ENCODE data around the gene ACVR1. TPM values are rescaled to one million over a fixed set of nuclear protein-coding genes. Genes with fewer than 3 reads are reported as not detected.

ACVR1 gene
- total and polyA plus RNA-seq, 9 of the 15 experiments (the other 6 are each of a cell fraction or from before 2014, with no cell fraction given) = 3.8 to 14.3 (median 6.9) TPM

DNA sequence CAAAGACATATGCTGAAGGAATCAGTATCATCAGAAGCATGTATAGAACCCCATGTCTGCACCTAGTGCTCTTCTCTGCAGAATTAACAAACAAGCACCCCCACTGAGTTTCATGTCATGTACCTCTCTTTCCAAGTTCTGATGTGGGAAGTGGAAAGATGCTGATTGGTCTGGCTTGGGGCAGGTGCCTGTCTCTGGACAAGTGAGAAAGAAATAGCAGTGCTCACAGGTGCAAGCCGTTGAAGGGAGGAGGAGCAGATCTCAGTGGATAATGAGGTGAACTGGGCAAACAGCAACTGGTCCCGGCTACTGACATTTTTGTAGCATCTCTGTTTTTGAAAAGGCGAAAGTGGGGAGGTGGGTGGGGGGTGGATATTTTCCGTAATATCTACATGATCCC, 17.5 kb upstream of the ACVR1 start:
- Histone ChIP-seq H3K9me1 (ENCODE audit: control insufficient read depth, insufficient read depth, low read length) (no peaks in the 10 kb centered on the region), H2AFZ (ENCODE audit: low read depth, low read length) (no peak overlapping the region), H3K27ac (ENCODE audit: extremely low read depth, low read depth, low read length) (no peak overlapping the region), H3K4me3 (no peak overlapping the region), H3K4me2 (ENCODE audit: insufficient read depth, low read length) (no peak overlapping the region), H3K79me2 (ENCODE audit: control insufficient read depth, insufficient read depth, low read length) (no peaks in the 10 kb centered on the region), H3K9ac (ENCODE audit: insufficient read depth in 1 of 2, low read depth in 2 of 2, low read length in 2 of 2) (no peak overlapping the region), H3K27me3 (ENCODE audit: control insufficient read depth in 2 of 2, insufficient read depth in 2 of 2, low read length in 2 of 2) (no peaks in the 10 kb centered on the region), H3K9me3 (replicated peaks; ENCODE audit: control insufficient read depth, insufficient read depth, low read depth, low read length) (no peaks in the 10 kb centered on the region), H4K20me1 (replicated peaks; ENCODE audit: control insufficient read depth, insufficient read depth, low read length) (no peaks in the 10 kb centered on the region), H3K36me3 (ENCODE audit: control insufficient read depth, insufficient read depth, low read length) (no peaks in the 10 kb centered on the region), H3K4me1 (replicated peaks in 1 of 2; ENCODE audit: control insufficient read depth in 2 of 2, insufficient read depth in 2 of 2, low read length in 2 of 2) (peaks cover 11 to 18% of the 10 kb centered on the region in 2 experiments)
- no peak for TF ChIP-seq ELF4 (CRISPR knock-in tag; IDR thresholded peaks at IDR 0.05)
- CTCF ChIA-PET (ENCODE audit: low intra/inter-chr PET ratio) = no interaction called here
- WGBS (ENCODE audit: insufficient coverage, low coverage, missing lambda C conversion rate) = 35% methylated on average over 4 of the region's 4 CpGs
- ATAC-seq = no peak
- intact Hi-C loops (cut with micrococcal nuclease) = no loop called here
- in situ Hi-C loops (cut with MboI) = no loop called here
- POLR2A ChIA-PET = no interaction called here
- FAIRE-seq = no peak
- DNase-seq (ENCODE audit: extremely low read depth in 1 of 4, low spot score in 3 of 4) = no peak
- BruUV-seq (replicated peaks) = no TSS peak

- ATAC-seq (no peak), FAIRE-seq (no peak), DNase-seq (ENCODE audit: extremely low read depth in 1 of 4, low spot score in 3 of 4) (no peak)
- Histone ChIP-seq H3K27ac (ENCODE audit: extremely low read depth, low read depth, low read length) (no peak overlapping the region), H3K36me3 (ENCODE audit: control insufficient read depth, insufficient read depth, low read length) (no peaks in the 10 kb centered on the region), H3K9me3 (replicated peaks; ENCODE audit: control insufficient read depth, insufficient read depth, low read depth, low read length) (no peaks in the 10 kb centered on the region), H2AFZ (ENCODE audit: low read depth, low read length) (peak overlapping the region; percentile 28; the same call in 1 of the 2 replicates), H3K79me2 (ENCODE audit: control insufficient read depth, insufficient read depth, low read length) (no peaks in the 10 kb centered on the region), H3K27me3 (ENCODE audit: control insufficient read depth in 2 of 2, insufficient read depth in 2 of 2, low read length in 2 of 2) (no peaks in the 10 kb centered on the region), H3K4me2 (ENCODE audit: insufficient read depth, low read length) (no peak overlapping the region), H3K9me1 (ENCODE audit: control insufficient read depth, insufficient read depth, low read length) (no peaks in the 10 kb centered on the region), H4K20me1 (replicated peaks; ENCODE audit: control insufficient read depth, insufficient read depth, low read length) (no peaks in the 10 kb centered on the region), H3K4me1 (replicated peaks in 1 of 2; ENCODE audit: control insufficient read depth in 2 of 2, insufficient read depth in 2 of 2, low read length in 2 of 2) (no peaks in the 10 kb centered on the region; a peak in 2 of 5 replicates), H3K4me3 (no peak overlapping the region), H3K9ac (ENCODE audit: insufficient read depth in 1 of 2, low read depth in 2 of 2, low read length in 2 of 2) (no peak overlapping the region)
- ChIA-PET CTCF (ENCODE audit: low intra/inter-chr PET ratio) (no interaction called here), POLR2A (interaction anchor here (0.6 to 2.2 kb wide), 2 partner anchors 12 to 16 kb away, joined by 4 to 9 read pairs; partner anchors contain the start of gene ACVR1)
- BruUV-seq (replicated peaks) = no TSS peak
- intact Hi-C loops (cut with micrococcal nuclease) (no loop called here), in situ Hi-C loops (cut with MboI) (no loop called here)
- WGBS (ENCODE audit: insufficient coverage, low coverage, missing lambda C conversion rate) = 38% methylated on average over 1 of the region's 1 CpG
- no peak for TF ChIP-seq BDP1 (IDR thresholded peaks at IDR 0.05; ENCODE audit: insufficient read depth, insufficient read length)
- no peak for TF ChIP-seq RFX5 (IDR thresholded peaks at IDR 0.05; ENCODE audit: low read depth, low read length)
- TF ChIP-seq TRIM24 (IDR thresholded peaks at IDR 0.05) = no peak
- TF ChIP-seq IRF2 (CRISPR knock-in tag; IDR thresholded peaks at IDR 0.05) = no peak
- TF ChIP-seq ETV5 (CRISPR knock-in tag; IDR thresholded peaks at IDR 0.05; ENCODE audit: low read depth) = no peak
- no peak for TF ChIP-seq NUFIP1 (IDR thresholded peaks at IDR 0.05; ENCODE audit: partially characterized antibody)
- no peak for TF ChIP-seq ILF3 (IDR thresholded peaks at IDR 0.05; ENCODE audit: borderline replicate concordance)
- TF ChIP-seq IRF9 (tag; IDR thresholded peaks at IDR 0.05) = no peak
- no peak for TF ChIP-seq NR2C1 (IDR thresholded peaks at IDR 0.05)
- no peak for TF ChIP-seq NR2C1 (tag; IDR thresholded peaks at IDR 0.05)
- no peak for TF ChIP-seq ZNF124 (CRISPR knock-in tag; IDR thresholded peaks at IDR 0.05)
- no peak for TF ChIP-seq SMARCB1 (IDR thresholded peaks at IDR 0.05; ENCODE audit: insufficient read length, low read depth)
- no peak for TF ChIP-seq ZNF830 (CRISPR knock-in tag; IDR thresholded peaks at IDR 0.05)
- no peak for TF ChIP-seq CBX2 (IDR thresholded peaks at IDR 0.05; ENCODE audit: insufficient read depth, low read length, poor library complexity, severe bottlenecking)
- TF ChIP-seq CBFB (CRISPR knock-in tag; IDR thresholded peaks at IDR 0.05) = no peak
- no peak for TF ChIP-seq CHD4 (IDR thresholded peaks at IDR 0.05; ENCODE audit: insufficient read depth, insufficient replicate concordance, low read depth, low read length, poor library complexity, severe bottlenecking)
- no peak for TF ChIP-seq DMBX1 (CRISPR knock-in tag; IDR thresholded peaks at IDR 0.05; ENCODE audit: borderline replicate concordance)
- no peak for TF ChIP-seq NFE2L1 (tag; IDR thresholded peaks at IDR 0.05; ENCODE audit: borderline replicate concordance, low read depth)
Observed at GRCh38 chr2:157891643-157892041, 15.5 kb upstream of the ACVR1 start.

Data from K562 (cell line).